ENCODE measurements around the gene OGT. TPM values are rescaled to one million over a fixed set of nuclear protein-coding genes. Genes with fewer than 3 reads are reported as not detected.

Gene OGT
- total RNA-seq, 1 experiment from 2014 or later, result 211 TPM

- Histone ChIP-seq H3K9me3 (no peaks in the 10 kb centered on the region), H3K4me1 (no peaks in the 10 kb centered on the region; the same call in 1 of the 2 replicates), H3K27me3 (replicated peaks; ENCODE audit: control insufficient read depth, insufficient read depth, low read length) (no peaks in the 10 kb centered on the region), H3K4me3 (ENCODE audit: low read depth, low read length) (no peak overlapping the region), H3K36me3 (ENCODE audit: control insufficient read depth, insufficient read depth, low read length) (no peaks in the 10 kb centered on the region; the same call in none of the 2 replicates)
- H3K27ac Mint-ChIP-seq (ENCODE audit: unreplicated experiment), result no peak overlapping the region
- CTCF ChIA-PET, result no interaction called here
- intact Hi-C loops (cut with micrococcal nuclease; ENCODE audit: unreplicated experiment), result no loop called here
- no TSS peak for BruUV-seq (replicated peaks)
- H3K36me3 Mint-ChIP-seq (ENCODE audit: insufficient read depth, unreplicated experiment), result peaks cover 74% of the 10 kb centered on the region
- no peaks in the 10 kb centered on the region for H3K27me3 Mint-ChIP-seq (ENCODE audit: insufficient read depth, unreplicated experiment)
- peaks cover 17% of the 10 kb centered on the region for H3K4me1 Mint-ChIP-seq (ENCODE audit: low read depth, unreplicated experiment)
- no peak for DNase-seq
- POLR2A ChIA-PET, result no interaction called here
- no peak for TF ChIP-seq CTCF (IDR thresholded peaks at IDR 0.05; ENCODE audit: insufficient read depth in 1 of 2, low read depth in 1 of 2, low read length in 1 of 2, severe bottlenecking in 1 of 2, unreplicated experiment in 1 of 2)
- no peak overlapping the region for H3K4me3 Mint-ChIP-seq (ENCODE audit: unreplicated experiment)
- H3K9me3 Mint-ChIP-seq (ENCODE audit: unreplicated experiment), result no peaks in the 10 kb centered on the region
Measured at GRCh38 chrX:71542411-71542810, 9.5 kb downstream of the OGT start.

- no peaks in the 10 kb centered on the region for H3K9me3 ChIP-seq
- Mint-ChIP-seq H3K9me3 (ENCODE audit: unreplicated experiment) (no peaks in the 10 kb centered on the region), H3K4me3 (ENCODE audit: unreplicated experiment) (no peak overlapping the region), H3K27ac (ENCODE audit: unreplicated experiment) (no peak overlapping the region), H3K4me1 (ENCODE audit: low read depth, unreplicated experiment) (peaks cover 17% of the 10 kb centered on the region), H3K27me3 (ENCODE audit: insufficient read depth, unreplicated experiment) (no peaks in the 10 kb centered on the region), H3K36me3 (ENCODE audit: insufficient read depth, unreplicated experiment) (peaks cover 74% of the 10 kb centered on the region)
- intact Hi-C loops (cut with micrococcal nuclease; ENCODE audit: unreplicated experiment), result no loop called here
- H3K36me3 ChIP-seq (ENCODE audit: control insufficient read depth, insufficient read depth, low read length), result no peaks in the 10 kb centered on the region; the same call in none of the 2 replicates
- H3K4me3 ChIP-seq (ENCODE audit: low read depth, low read length), result no peak overlapping the region
- TF ChIP-seq CTCF (IDR thresholded peaks at IDR 0.05; ENCODE audit: insufficient read depth in 1 of 2, low read depth in 1 of 2, low read length in 1 of 2, severe bottlenecking in 1 of 2, unreplicated experiment in 1 of 2), result no peak
- ChIA-PET POLR2A (no interaction called here), CTCF (no interaction called here)
- H3K4me1 ChIP-seq, result no peaks in the 10 kb centered on the region; the same call in 1 of the 2 replicates
- no peak for DNase-seq
- BruUV-seq (replicated peaks), result no TSS peak
- no peaks in the 10 kb centered on the region for H3K27me3 ChIP-seq (replicated peaks; ENCODE audit: control insufficient read depth, insufficient read depth, low read length)
Measured at GRCh38 chrX:71542825-71543224, 9.9 kb downstream of the OGT start.

- Mint-ChIP-seq H3K4me3 (ENCODE audit: unreplicated experiment) (no peak overlapping the region), H3K27me3 (ENCODE audit: insufficient read depth, unreplicated experiment) (no peaks in the 10 kb centered on the region), H3K36me3 (ENCODE audit: insufficient read depth, unreplicated experiment) (peaks cover 76% of the 10 kb centered on the region), H3K9me3 (ENCODE audit: unreplicated experiment) (no peaks in the 10 kb centered on the region), H3K4me1 (ENCODE audit: low read depth, unreplicated experiment) (peaks cover 17% of the 10 kb centered on the region), H3K27ac (ENCODE audit: unreplicated experiment) (no peak overlapping the region)
- Histone ChIP-seq H3K4me3 (ENCODE audit: low read depth, low read length) (no peak overlapping the region), H3K27me3 (replicated peaks; ENCODE audit: control insufficient read depth, insufficient read depth, low read length) (no peaks in the 10 kb centered on the region), H3K4me1 (no peaks in the 10 kb centered on the region; the same call in 1 of the 2 replicates), H3K9me3 (no peaks in the 10 kb centered on the region), H3K36me3 (ENCODE audit: control insufficient read depth, insufficient read depth, low read length) (no peaks in the 10 kb centered on the region; the same call in none of the 2 replicates)
- no peak for DNase-seq
- intact Hi-C loops (cut with micrococcal nuclease; ENCODE audit: unreplicated experiment), result no loop called here
- ChIA-PET CTCF (no interaction called here), POLR2A (no interaction called here)
- TF ChIP-seq CTCF (IDR thresholded peaks at IDR 0.05; ENCODE audit: insufficient read depth in 1 of 2, low read depth in 1 of 2, low read length in 1 of 2, severe bottlenecking in 1 of 2, unreplicated experiment in 1 of 2), result no peak
- no TSS peak for BruUV-seq (replicated peaks)
Measured at GRCh38 chrX:71543316-71543715, 10.4 kb downstream of the OGT start.
